ENCODE data around the gene RGS7.

The RGS7 gene

DNA sequence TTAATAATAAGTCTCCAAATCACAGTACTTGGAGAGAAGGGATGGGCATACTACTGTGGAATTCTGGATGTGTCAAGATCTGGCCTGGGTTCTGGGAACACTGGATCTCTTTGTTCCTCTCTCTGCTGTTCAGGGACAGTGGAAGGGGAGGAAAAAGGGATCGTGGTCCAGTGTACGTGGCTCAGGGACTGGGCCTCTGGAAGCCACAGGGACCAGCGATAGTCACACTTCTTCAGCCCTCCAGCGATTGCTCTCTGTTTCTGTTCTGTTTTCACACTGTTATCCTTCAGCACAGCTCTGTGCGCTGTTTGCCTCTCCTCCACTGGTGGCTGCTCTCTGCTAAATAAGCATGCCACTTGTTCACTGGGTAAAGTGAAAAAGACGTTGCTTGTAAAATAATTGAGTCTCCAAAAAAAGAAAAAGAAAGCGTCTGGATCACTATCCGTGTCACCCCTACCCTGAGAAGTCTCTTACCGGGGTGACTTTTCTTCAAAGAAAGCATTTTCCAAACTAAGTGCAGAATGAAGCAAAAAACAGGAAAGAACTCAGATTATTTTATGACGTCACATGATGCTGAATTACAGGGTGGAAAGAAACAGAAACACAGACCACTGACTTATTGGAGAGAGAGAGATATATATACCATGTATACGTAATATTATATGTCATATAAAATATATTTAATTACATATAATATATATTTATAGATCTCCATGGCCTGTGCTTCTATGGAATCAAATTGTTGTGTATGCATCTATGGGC lies 279.4 kb downstream of the RGS7 start:
- Histone ChIP-seq H3K36me3 (ENCODE audit: control insufficient read depth, insufficient read depth, low read length) (no peaks in the 10 kb centered on the region), H3K4me1 (ENCODE audit: control insufficient read depth, insufficient read depth, low read length) (no peaks in the 10 kb centered on the region), H3K27me3 (ENCODE audit: control insufficient read depth, insufficient read depth, low read length) (no peaks in the 10 kb centered on the region), H3K9ac (ENCODE audit: low read length) (no peak overlapping the region), H3K4me3 (ENCODE audit: low read length) (no peak overlapping the region), H3K27ac (ENCODE audit: low read depth, low read length) (peak overlapping the region; percentile 4)

DNA sequence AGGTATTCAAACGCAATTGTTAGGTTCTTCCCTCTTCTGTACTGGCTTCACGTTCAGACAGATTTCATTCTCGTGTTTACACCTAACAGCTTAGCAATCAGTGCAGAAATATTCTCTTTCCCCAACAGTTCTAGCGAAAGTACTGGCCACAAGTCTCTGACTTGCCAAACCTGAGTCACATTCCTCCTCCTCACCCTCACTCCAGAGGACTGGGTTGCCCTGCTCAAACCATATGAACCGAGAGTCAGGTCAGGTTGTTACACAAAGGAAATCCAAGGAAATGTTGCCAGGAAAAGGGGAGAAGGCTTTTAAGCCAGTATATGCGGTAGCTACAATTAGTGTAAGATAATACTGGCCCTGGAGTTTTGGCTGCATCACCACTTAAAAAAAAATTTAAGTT lies 282.5 kb downstream of the RGS7 start:
- Histone ChIP-seq H3K9ac (ENCODE audit: low read length) (no peak overlapping the region), H3K4me1 (ENCODE audit: control insufficient read depth, insufficient read depth, low read length) (no peaks in the 10 kb centered on the region), H3K4me3 (ENCODE audit: low read length) (no peak overlapping the region), H3K27me3 (ENCODE audit: control insufficient read depth, insufficient read depth, low read length) (no peaks in the 10 kb centered on the region), H3K27ac (ENCODE audit: low read depth, low read length) (no peak overlapping the region), H3K36me3 (ENCODE audit: control insufficient read depth, insufficient read depth, low read length) (no peaks in the 10 kb centered on the region)

DNA sequence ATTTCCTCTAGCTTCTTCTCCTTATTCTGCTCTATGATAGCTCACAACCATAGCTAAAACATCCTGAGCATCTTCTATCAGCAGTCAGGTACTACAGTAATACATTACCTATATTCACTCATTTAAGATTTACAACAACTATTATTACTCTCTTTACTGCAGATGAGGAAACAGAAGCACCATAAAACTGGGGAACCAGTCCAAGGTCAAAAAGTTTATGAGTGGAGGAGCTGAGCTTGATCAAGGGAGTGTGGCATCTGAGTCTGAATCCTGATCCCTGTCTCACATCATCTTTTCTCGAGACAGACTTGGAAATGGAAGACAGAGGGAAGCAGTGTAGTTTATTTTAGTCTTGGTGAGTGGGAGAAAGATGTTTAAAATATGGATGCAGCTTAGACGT lies 288.6 kb downstream of the RGS7 start:
- Histone ChIP-seq H3K9ac (ENCODE audit: low read length) (no peak overlapping the region), H3K4me1 (ENCODE audit: control insufficient read depth, insufficient read depth, low read length) (no peaks in the 10 kb centered on the region), H3K27ac (ENCODE audit: low read depth, low read length) (no peak overlapping the region), H3K27me3 (ENCODE audit: control insufficient read depth, insufficient read depth, low read length) (no peaks in the 10 kb centered on the region), H3K36me3 (ENCODE audit: control insufficient read depth, insufficient read depth, low read length) (no peaks in the 10 kb centered on the region), H3K4me3 (ENCODE audit: low read length) (no peak overlapping the region)

DNA sequence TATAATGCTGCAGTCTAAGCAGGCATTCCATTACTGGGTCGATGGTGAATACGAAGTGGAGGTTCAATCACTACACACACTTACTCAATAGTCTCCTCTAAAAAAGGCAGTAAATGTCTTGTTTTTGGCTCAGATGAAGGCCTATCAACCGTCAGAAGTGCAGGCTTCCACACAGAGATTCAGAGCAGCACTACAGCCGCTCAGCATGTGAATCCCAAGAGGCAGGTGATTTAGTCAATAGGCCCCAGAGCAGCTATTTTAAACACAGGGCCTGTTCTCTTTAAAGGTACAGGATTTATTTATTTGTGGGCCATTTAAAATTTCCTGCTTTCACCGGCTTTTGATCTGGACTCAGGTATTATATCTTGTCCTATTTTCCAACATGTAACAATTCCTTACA lies 293.7 kb downstream of the RGS7 start:
- H3K4me3 ChIP-seq (ENCODE audit: low read length), result no peak overlapping the region
- no peaks in the 10 kb centered on the region for H3K27me3 ChIP-seq (ENCODE audit: control insufficient read depth, insufficient read depth, low read length)
- no peaks in the 10 kb centered on the region for H3K36me3 ChIP-seq (ENCODE audit: control insufficient read depth, insufficient read depth, low read length)
- no peaks in the 10 kb centered on the region for H3K4me1 ChIP-seq (ENCODE audit: control insufficient read depth, insufficient read depth, low read length)
- H3K9ac ChIP-seq (ENCODE audit: low read length), result no peak overlapping the region
- H3K27ac ChIP-seq (ENCODE audit: low read depth, low read length), result no peak overlapping the region

DNA sequence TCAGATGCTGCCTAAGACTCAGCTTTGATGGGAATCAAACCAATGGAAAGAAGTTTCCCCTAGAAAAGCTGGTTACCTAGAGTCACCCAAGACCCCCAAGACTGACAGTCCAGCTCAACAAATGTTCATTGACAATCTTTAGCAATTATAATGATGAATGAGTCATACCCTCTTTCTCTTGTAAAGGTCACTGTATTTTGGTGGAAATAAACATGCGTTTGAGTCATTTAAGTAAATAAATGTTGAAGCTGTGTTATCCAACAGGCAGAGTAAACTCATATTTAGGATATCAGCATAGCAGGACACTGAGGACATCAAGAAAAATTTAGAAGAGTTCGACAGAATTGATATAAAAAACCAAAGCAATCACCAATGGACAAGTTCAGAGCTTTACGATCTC lies 295.9 kb downstream of the RGS7 start:
- H3K9ac ChIP-seq (ENCODE audit: low read length), result no peak overlapping the region
- H3K36me3 ChIP-seq (ENCODE audit: control insufficient read depth, insufficient read depth, low read length), result no peaks in the 10 kb centered on the region
- no peaks in the 10 kb centered on the region for H3K27me3 ChIP-seq (ENCODE audit: control insufficient read depth, insufficient read depth, low read length)
- H3K4me3 ChIP-seq (ENCODE audit: low read length), result no peak overlapping the region
- no peak overlapping the region for H3K27ac ChIP-seq (ENCODE audit: low read depth, low read length)
- no peaks in the 10 kb centered on the region for H3K4me1 ChIP-seq (ENCODE audit: control insufficient read depth, insufficient read depth, low read length)

DNA sequence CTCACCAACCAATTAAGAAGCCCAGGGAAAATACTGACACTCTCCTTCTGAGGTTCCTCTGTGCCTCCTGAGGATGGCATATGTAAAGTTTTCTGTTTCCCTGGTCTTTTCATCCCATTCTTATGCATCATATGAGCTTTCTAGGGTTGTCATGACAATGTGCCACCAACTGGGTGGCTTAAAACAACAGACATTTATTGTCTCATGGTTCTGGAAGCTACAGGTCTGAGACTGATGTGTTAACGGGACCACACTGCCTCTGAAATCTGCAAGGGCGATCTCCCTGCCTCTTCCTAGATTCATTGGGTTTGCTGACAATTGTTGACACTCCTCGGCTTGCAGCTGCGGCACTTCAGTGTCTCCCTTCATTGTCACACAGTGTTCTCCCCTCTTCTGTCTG lies 308.4 kb downstream of the RGS7 start:
- no peaks in the 10 kb centered on the region for H3K4me1 ChIP-seq (ENCODE audit: control insufficient read depth, insufficient read depth, low read length)
- no peak overlapping the region for H3K4me3 ChIP-seq (ENCODE audit: low read length)
- H3K27me3 ChIP-seq (ENCODE audit: control insufficient read depth, insufficient read depth, low read length), result no peaks in the 10 kb centered on the region
- no peak overlapping the region for H3K27ac ChIP-seq (ENCODE audit: low read depth, low read length)
- H3K9ac ChIP-seq (ENCODE audit: low read length), result no peak overlapping the region
- H3K36me3 ChIP-seq (ENCODE audit: control insufficient read depth, insufficient read depth, low read length), result no peaks in the 10 kb centered on the region

DNA sequence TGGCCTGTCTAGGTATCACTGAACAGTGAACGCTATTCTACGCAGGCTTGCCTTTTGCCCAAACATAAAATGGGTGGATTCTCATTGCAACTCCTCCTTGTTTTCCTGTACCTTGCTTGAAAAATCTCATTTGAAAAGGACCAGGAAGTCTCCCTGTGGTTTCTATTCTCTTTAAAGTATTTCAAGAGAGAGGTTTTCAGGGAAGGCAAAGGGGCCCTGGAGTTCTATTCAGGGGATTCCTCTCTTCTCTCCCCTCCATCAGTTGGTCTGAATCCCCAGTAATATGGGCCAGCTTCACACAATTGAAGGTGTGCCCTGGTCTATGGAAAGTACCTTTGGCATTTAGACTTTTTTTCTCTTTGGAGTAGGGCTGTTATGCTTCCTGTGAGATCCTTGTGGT lies 311.3 kb downstream of the RGS7 start:
- H3K36me3 ChIP-seq (ENCODE audit: control insufficient read depth, insufficient read depth, low read length), result no peaks in the 10 kb centered on the region
- no peak overlapping the region for H3K27ac ChIP-seq (ENCODE audit: low read depth, low read length)
- no peak overlapping the region for H3K4me3 ChIP-seq (ENCODE audit: low read length)
- no peak overlapping the region for H3K9ac ChIP-seq (ENCODE audit: low read length)
- H3K4me1 ChIP-seq (ENCODE audit: control insufficient read depth, insufficient read depth, low read length), result no peaks in the 10 kb centered on the region
- H3K27me3 ChIP-seq (ENCODE audit: control insufficient read depth, insufficient read depth, low read length), result no peaks in the 10 kb centered on the region

DNA sequence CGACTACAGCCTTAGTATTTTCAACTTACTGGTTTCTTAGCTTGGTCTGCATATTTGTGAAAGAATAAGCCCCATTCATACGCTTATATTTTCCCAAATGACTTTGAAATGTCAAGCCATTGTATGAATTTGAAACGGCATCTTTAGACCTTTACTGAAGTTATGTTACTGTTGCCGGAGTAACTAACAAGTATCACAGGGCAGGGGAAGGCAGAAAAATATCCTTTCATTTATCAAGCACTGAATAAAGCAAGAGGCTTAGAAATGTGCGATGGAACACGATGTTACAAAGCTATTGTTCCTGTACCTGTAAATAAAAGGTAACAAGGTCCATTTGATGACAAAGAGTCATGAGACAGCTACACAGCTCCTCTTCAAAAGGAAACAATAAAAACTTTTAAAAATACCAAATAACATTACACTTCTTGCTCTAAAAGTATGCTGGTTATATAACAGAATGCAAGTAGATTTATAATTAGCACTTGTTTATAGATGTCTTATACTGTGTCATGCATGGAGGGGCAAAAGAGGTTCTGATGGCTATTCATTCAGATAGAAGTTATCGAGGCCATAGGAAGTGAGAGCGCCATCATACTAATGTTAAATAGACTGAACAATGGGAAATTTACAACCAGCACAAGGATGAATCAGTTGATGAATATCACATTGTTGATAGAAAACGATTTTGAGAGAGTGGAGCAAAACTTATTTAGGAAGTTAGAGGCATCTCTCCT lies 322.6 kb downstream of the RGS7 start:
- Histone ChIP-seq H3K4me1 (ENCODE audit: control insufficient read depth, insufficient read depth, low read length) (no peaks in the 10 kb centered on the region), H3K27ac (ENCODE audit: low read depth, low read length) (no peak overlapping the region), H3K9ac (ENCODE audit: low read length) (no peak overlapping the region), H3K36me3 (ENCODE audit: control insufficient read depth, insufficient read depth, low read length) (no peaks in the 10 kb centered on the region), H3K4me3 (ENCODE audit: low read length) (no peak overlapping the region), H3K27me3 (ENCODE audit: control insufficient read depth, insufficient read depth, low read length) (no peaks in the 10 kb centered on the region)

DNA sequence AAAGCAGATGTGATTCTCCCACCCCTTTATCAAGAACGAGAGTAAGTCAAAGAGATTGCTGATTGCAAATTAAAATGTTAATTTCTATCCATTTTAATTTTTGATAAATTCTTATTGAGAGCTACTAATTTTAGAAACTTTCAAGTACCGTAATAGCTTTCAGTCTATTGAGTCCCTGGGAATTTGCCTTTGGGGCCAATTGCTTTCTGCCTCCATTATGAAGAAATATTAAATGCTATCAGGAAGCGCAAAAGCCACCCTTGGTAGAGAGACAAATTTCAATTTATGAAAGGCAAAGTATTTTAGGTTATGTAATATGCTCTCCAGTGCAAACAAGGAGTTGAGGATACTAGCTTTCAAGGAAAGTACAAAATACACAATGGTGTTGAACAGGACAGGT lies 332.2 kb downstream of the RGS7 start:
- H3K4me1 ChIP-seq (ENCODE audit: control insufficient read depth, insufficient read depth, low read length), result no peaks in the 10 kb centered on the region
- no peaks in the 10 kb centered on the region for H3K27me3 ChIP-seq (ENCODE audit: control insufficient read depth, insufficient read depth, low read length)
- H3K36me3 ChIP-seq (ENCODE audit: control insufficient read depth, insufficient read depth, low read length), result no peaks in the 10 kb centered on the region
- H3K4me3 ChIP-seq (ENCODE audit: low read length), result no peak overlapping the region
- no peak overlapping the region for H3K27ac ChIP-seq (ENCODE audit: low read depth, low read length)
- H3K9ac ChIP-seq (ENCODE audit: low read length), result no peak overlapping the region

DNA sequence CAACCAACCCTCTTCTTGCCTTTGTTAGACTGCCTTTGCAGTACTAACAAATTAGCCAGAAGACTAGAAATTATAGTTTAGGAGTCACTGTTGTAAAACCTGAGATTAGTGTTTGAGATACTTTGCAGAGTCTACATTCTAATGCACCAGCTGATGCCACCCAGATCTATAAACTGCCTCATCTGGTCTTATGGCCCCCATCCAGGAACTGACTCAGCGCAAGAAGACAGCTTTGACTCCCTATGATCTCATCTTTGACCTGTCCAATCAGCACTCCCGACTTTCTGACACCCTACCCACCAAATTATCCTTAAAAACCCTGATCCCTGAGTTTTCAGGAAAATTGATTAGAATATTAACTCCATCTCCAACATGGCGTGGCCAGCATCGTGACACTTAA lies 334.6 kb downstream of the RGS7 start:
- no peaks in the 10 kb centered on the region for H3K4me1 ChIP-seq (ENCODE audit: control insufficient read depth, insufficient read depth, low read length)
- H3K36me3 ChIP-seq (ENCODE audit: control insufficient read depth, insufficient read depth, low read length), result no peaks in the 10 kb centered on the region
- H3K4me3 ChIP-seq (ENCODE audit: low read length), result no peak overlapping the region
- no peaks in the 10 kb centered on the region for H3K27me3 ChIP-seq (ENCODE audit: control insufficient read depth, insufficient read depth, low read length)
- H3K9ac ChIP-seq (ENCODE audit: low read length), result no peak overlapping the region
- H3K27ac ChIP-seq (ENCODE audit: low read depth, low read length), result no peak overlapping the region

DNA sequence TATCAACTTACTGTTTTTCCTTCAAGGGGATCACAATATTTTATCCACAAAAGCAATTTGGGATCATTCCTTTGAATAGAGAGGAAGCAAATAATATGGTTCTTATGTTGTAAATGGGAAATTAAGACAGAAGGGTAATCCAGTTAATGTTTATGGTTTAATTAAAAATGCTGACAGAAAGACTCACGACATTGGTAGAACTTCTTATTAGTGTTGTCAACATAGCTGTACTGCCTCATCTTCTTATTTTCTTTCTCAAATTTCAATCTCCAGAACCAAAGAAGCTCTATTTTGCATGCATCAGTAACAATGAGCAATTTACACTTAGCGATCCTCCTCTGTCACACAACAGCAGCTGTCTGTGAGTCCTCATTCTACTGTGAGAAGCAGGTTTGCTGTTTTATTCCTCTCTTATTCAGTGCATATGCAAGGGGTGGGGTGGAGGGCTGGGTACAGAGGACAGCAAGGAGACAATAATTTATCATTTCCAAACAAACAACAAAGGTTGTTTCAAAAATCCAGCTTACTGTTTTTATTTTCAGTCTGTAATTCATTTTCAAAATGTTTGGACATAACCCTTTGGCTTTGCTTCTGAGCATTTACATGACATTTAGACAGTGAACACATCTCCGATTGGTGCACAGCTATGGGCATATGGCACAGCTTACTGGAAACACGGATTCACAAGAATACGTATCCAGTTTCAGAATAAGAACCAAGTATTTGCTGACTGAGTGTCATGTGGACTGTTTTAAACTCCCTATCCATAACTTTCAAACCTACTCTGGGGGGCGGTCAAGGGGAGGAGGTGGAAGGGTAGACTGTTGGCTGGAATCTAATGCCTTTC lies 335.9 kb downstream of the RGS7 start:
- no peaks in the 10 kb centered on the region for H3K4me1 ChIP-seq (ENCODE audit: control insufficient read depth, insufficient read depth, low read length)

DNA sequence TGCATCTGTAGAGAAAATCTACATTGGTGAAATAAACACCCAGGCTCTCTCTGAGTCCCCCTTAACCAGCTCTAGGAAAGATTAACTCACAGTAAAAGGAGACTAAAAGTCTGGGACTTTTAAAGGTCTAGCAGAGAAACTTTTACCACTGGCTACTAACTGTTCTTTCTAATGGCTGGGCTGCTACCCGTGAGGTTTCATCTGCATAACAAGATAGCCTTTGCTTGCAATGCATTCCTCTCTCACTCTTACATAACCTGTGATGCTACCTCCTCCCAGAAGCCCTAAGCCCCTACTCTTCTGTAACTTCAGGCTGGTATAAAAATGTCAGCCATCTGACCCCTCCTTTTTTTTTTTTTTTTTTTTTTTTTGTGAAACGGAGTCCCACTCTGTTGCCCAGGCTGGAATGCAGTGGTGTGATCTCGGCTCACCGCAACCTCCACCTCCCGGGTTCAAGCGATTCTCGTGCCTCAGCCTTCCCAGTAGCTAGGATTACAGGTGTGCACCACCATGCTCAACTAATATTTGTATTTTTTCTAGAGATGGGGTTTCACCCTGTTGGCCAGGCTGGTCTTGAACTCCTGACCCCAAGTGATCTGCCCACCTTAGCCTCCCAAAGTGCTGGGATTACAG lies 344.2 kb downstream of the RGS7 start:
- H3K4me3 ChIP-seq (ENCODE audit: low read length), result no peak overlapping the region
- no peaks in the 10 kb centered on the region for H3K4me1 ChIP-seq (ENCODE audit: control insufficient read depth, insufficient read depth, low read length)
- no peak overlapping the region for H3K9ac ChIP-seq (ENCODE audit: low read length)
- no peaks in the 10 kb centered on the region for H3K27me3 ChIP-seq (ENCODE audit: control insufficient read depth, insufficient read depth, low read length)
- no peak overlapping the region for H3K27ac ChIP-seq (ENCODE audit: low read depth, low read length)
- H3K36me3 ChIP-seq (ENCODE audit: control insufficient read depth, insufficient read depth, low read length), result no peaks in the 10 kb centered on the region

More for the DNA sequence above, 335.9 kb downstream of the RGS7 start:
- Histone ChIP-seq H3K36me3 (ENCODE audit: control insufficient read depth, insufficient read depth, low read length) (no peaks in the 10 kb centered on the region), H3K27me3 (ENCODE audit: control insufficient read depth, insufficient read depth, low read length) (no peaks in the 10 kb centered on the region), H3K9ac (ENCODE audit: low read length) (no peak overlapping the region), H3K27ac (ENCODE audit: low read depth, low read length) (no peak overlapping the region), H3K4me3 (ENCODE audit: low read length) (no peak overlapping the region)

Data from rectal smooth muscle tissue (tissue), 1 donor.